ENCODE measurements around the gene ZNF418.

- TF ChIP-seq POLR2AphosphoS5 (IDR thresholded peaks at IDR 0.05; ENCODE audit: borderline replicate concordance, low read depth, low read length) = no peak
- TF ChIP-seq EZH2 (IDR thresholded peaks at IDR 0.05) = no peak
Observed at GRCh38 chr19:57949702-57950101, 14.5 kb upstream of the ZNF418 start.
